ENCODE results near the gene SDHC.
A peak's percentile ranks its signal among the peaks of the same experiment; 100 is the strongest.
"Not testable (repeated sequence)": the region's sequence is repeated elsewhere in the genome, so short reads cannot be mapped to it uniquely, and the experiment has no call there.

The SDHC gene

DNA sequence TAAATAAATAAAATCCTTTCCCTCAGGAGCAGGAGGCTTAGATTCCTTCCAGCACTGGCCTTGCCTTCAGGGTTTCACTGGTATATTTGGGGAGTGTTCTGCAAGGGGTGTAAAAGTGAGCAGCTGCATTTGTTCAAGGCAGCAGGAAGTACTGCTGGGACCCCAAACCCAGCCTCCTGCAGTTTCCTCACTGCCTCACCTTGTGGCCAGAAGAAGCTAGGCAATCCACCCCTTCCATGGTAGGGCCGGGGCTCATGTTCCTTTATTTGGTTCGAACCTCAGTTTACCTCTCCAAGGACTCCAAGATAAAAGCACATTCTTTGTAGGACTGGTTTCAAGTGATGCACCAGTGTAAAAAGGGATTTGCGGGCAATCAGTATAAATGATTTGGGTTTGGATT lies 74.5 kb downstream of the SDHC start:
- no peak for ATAC-seq
- TF ChIP-seq GLIS3 (CRISPR knock-in tag; IDR thresholded peaks at IDR 0.05) (no peak), ARNTL (CRISPR knock-in tag; IDR thresholded peaks at IDR 0.05; ENCODE audit: borderline replicate concordance, low read depth) (no peak), RARB (CRISPR knock-in tag; IDR thresholded peaks at IDR 0.05) (no peak)
- TF ChIP-seq, protein P1, sequence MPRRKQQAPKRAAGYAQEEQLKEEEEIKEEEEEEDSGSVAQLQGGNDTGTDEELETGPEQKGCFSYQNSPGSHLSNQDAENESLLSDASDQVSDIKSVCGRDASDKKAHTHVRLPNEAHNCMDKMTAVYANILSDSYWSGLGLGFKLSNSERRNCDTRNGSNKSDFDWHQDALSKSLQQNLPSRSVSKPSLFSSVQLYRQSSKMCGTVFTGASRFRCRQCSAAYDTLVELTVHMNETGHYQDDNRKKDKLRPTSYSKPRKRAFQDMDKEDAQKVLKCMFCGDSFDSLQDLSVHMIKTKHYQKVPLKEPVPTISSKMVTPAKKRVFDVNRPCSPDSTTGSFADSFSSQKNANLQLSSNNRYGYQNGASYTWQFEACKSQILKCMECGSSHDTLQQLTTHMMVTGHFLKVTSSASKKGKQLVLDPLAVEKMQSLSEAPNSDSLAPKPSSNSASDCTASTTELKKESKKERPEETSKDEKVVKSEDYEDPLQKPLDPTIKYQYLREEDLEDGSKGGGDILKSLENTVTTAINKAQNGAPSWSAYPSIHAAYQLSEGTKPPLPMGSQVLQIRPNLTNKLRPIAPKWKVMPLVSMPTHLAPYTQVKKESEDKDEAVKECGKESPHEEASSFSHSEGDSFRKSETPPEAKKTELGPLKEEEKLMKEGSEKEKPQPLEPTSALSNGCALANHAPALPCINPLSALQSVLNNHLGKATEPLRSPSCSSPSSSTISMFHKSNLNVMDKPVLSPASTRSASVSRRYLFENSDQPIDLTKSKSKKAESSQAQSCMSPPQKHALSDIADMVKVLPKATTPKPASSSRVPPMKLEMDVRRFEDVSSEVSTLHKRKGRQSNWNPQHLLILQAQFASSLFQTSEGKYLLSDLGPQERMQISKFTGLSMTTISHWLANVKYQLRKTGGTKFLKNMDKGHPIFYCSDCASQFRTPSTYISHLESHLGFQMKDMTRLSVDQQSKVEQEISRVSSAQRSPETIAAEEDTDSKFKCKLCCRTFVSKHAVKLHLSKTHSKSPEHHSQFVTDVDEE (CRISPR knock-in tag; IDR thresholded peaks at IDR 0.05): no peak

DNA sequence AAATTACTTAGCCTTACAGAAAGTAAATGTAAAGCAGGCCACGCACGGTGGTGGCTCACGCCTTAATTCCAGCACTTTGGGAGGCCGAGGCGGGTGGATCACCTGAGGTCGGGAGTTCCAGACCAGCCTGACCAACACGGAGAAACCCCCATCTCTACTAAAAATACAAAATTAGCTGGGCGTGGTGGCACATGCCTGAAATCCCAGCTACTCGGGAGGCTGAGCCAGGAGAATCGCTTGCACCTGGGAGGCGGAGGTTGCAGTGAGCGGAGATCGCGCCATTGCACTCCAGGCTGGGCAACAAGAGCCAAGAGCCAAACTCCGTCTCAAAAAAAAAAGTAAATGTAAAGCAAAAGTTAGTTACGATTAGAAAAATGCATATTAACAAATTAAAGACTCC lies 75.0 kb downstream of the SDHC start:
- not testable (repeated sequence) for ATAC-seq

DNA sequence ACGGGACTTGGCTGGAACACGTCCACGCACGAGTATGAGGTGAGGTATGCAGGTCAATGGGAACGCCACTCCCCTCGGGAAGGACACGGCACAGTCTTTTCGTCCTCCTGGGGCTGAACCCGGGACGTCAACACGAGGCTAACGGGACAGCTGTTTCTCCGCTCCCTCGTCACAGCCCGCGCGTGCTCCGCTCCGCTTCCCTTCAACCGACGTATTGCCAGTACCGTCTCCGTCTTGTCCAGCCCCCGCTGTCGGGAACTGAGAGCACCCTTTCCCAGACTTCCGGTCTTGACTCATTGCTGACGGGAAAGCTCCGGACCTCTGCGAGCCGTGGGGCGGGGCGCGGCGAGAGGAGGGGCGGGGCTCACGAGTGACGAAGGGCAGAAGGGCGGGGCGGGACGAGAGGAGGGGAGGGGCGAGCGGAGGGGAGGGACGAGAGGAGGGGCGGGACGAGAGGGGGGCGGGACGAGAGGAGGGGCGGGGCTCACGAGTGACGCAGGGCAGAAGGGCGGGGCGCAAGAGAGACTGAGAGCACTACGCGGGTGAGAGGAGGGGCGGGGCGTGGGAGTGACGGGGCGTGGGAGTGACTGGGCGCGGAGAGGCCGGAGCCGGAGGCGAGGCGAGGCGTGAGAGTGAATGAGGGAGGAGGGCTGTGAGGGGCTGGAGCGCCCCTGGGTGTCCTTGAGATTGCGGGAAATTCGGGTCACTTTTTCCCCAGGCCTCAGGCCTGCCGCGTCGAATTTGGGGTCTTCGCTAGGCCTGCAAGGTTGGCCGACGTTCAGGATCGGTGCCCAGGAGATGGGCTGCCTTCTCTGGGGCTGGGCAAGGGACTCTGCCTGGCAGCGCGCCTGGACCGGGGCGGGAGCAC lies 75.7 kb downstream of the SDHC start:
- TF ChIP-seq SNAI2 (CRISPR knock-in tag; IDR thresholded peaks at IDR 0.05): no peak
- TF ChIP-seq, protein P2, sequence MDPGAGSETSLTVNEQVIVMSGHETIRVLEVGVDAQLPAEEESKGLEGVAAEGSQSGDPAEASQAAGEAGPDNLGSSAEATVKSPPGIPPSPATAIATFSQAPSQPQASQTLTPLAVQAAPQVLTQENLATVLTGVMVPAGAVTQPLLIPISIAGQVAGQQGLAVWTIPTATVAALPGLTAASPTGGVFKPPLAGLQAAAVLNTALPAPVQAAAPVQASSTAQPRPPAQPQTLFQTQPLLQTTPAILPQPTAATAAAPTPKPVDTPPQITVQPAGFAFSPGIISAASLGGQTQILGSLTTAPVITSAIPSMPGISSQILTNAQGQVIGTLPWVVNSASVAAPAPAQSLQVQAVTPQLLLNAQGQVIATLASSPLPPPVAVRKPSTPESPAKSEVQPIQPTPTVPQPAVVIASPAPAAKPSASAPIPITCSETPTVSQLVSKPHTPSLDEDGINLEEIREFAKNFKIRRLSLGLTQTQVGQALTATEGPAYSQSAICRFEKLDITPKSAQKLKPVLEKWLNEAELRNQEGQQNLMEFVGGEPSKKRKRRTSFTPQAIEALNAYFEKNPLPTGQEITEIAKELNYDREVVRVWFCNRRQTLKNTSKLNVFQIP (CRISPR knock-in tag; IDR thresholded peaks at IDR 0.05; ENCODE audit: borderline replicate concordance, low read depth): peak; percentile 51; the same call in 1 of the 2 replicates
- TF ChIP-seq, protein P1 (CRISPR knock-in tag; IDR thresholded peaks at IDR 0.05): no peak
- TF ChIP-seq ZC3H10 (CRISPR knock-in tag; IDR thresholded peaks at IDR 0.05): peak; percentile 97
- 0 out of 2 replicates have a peak, but pooled peaks have one; percentile 50 for TF ChIP-seq RARB (CRISPR knock-in tag; IDR thresholded peaks at IDR 0.05)
- no peak for TF ChIP-seq ISL1 (CRISPR knock-in tag; IDR thresholded peaks at IDR 0.05)
- no peak for TF ChIP-seq PPARA (CRISPR knock-in tag; IDR thresholded peaks at IDR 0.05; ENCODE audit: borderline replicate concordance)
- TF ChIP-seq ZFP3 (CRISPR knock-in tag; IDR thresholded peaks at IDR 0.05): no peak
- TF ChIP-seq BACH2 (CRISPR knock-in tag; IDR thresholded peaks at IDR 0.05; ENCODE audit: borderline replicate concordance): no peak
- TF ChIP-seq TOX (CRISPR knock-in tag; IDR thresholded peaks at IDR 0.05; ENCODE audit: borderline replicate concordance): peak; percentile 92
- ATAC-seq: peak; percentile 95

DNA sequence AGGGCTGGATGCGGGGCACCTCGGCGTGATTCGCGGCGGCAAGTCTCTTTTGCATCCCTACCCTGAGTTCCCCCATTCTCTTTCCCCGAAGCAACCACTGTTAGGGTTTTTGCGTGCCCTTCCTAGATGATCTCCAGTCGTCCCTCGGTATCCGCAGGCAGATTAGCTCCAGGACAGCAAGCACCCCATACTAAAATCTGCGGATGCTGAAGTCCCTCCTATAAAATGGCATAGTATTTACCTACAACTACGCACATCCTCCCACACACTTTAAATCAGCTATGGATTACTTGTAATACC lies 76.3 kb downstream of the SDHC start:
- ATAC-seq: no peak
- TF ChIP-seq ZC3H10 (CRISPR knock-in tag; IDR thresholded peaks at IDR 0.05): no peak
- TF ChIP-seq ARNTL (CRISPR knock-in tag; IDR thresholded peaks at IDR 0.05; ENCODE audit: borderline replicate concordance, low read depth): no peak
- TF ChIP-seq, protein P3, sequence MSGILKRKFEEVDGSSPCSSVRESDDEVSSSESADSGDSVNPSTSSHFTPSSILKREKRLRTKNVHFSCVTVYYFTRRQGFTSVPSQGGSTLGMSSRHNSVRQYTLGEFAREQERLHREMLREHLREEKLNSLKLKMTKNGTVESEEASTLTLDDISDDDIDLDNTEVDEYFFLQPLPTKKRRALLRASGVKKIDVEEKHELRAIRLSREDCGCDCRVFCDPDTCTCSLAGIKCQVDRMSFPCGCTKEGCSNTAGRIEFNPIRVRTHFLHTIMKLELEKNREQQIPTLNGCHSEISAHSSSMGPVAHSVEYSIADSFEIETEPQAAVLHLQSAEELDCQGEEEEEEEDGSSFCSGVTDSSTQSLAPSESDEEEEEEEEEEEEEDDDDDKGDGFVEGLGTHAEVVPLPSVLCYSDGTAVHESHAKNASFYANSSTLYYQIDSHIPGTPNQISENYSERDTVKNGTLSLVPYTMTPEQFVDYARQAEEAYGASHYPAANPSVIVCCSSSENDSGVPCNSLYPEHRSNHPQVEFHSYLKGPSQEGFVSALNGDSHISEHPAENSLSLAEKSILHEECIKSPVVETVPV (CRISPR knock-in tag; IDR thresholded peaks at IDR 0.05): no peak
- TF ChIP-seq CSDC2 (CRISPR knock-in tag; IDR thresholded peaks at IDR 0.05): no peak
- no peak for TF ChIP-seq ZFP30 (CRISPR knock-in tag; IDR thresholded peaks at IDR 0.05)
- TF ChIP-seq BACH2 (CRISPR knock-in tag; IDR thresholded peaks at IDR 0.05; ENCODE audit: borderline replicate concordance): no peak
- no peak for TF ChIP-seq TCF4 (CRISPR knock-in tag; IDR thresholded peaks at IDR 0.05; ENCODE audit: borderline replicate concordance)
- no peak for TF ChIP-seq ZNF8 (CRISPR knock-in tag; IDR thresholded peaks at IDR 0.05)
- no peak for TF ChIP-seq RARB (CRISPR knock-in tag; IDR thresholded peaks at IDR 0.05)
- TF ChIP-seq PPARA (CRISPR knock-in tag; IDR thresholded peaks at IDR 0.05; ENCODE audit: borderline replicate concordance): no peak
- no peak for TF ChIP-seq OSR1 (CRISPR knock-in tag; IDR thresholded peaks at IDR 0.05)
- TF ChIP-seq, protein P4, sequence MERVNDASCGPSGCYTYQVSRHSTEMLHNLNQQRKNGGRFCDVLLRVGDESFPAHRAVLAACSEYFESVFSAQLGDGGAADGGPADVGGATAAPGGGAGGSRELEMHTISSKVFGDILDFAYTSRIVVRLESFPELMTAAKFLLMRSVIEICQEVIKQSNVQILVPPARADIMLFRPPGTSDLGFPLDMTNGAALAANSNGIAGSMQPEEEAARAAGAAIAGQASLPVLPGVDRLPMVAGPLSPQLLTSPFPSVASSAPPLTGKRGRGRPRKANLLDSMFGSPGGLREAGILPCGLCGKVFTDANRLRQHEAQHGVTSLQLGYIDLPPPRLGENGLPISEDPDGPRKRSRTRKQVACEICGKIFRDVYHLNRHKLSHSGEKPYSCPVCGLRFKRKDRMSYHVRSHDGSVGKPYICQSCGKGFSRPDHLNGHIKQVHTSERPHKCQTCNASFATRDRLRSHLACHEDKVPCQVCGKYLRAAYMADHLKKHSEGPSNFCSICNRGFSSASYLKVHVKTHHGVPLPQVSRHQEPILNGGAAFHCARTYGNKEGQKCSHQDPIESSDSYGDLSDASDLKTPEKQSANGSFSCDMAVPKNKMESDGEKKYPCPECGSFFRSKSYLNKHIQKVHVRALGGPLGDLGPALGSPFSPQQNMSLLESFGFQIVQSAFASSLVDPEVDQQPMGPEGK (CRISPR knock-in tag; IDR thresholded peaks at IDR 0.05; ENCODE audit: borderline replicate concordance): no peak
- TF ChIP-seq ESRRG (CRISPR knock-in tag; IDR thresholded peaks at IDR 0.05): no peak
- no peak for TF ChIP-seq ZFP3 (CRISPR knock-in tag; IDR thresholded peaks at IDR 0.05)
- TF ChIP-seq, protein P5, sequence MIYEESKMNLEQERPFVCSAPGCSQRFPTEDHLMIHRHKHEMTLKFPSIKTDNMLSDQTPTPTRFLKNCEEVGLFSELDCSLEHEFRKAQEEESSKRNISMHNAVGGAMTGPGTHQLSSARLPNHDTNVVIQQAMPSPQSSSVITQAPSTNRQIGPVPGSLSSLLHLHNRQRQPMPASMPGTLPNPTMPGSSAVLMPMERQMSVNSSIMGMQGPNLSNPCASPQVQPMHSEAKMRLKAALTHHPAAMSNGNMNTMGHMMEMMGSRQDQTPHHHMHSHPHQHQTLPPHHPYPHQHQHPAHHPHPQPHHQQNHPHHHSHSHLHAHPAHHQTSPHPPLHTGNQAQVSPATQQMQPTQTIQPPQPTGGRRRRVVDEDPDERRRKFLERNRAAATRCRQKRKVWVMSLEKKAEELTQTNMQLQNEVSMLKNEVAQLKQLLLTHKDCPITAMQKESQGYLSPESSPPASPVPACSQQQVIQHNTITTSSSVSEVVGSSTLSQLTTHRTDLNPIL (CRISPR knock-in tag; IDR thresholded peaks at IDR 0.05; ENCODE audit: low read depth): no peak
- no peak for TF ChIP-seq TOX (CRISPR knock-in tag; IDR thresholded peaks at IDR 0.05; ENCODE audit: borderline replicate concordance)
- TF ChIP-seq ISL1 (CRISPR knock-in tag; IDR thresholded peaks at IDR 0.05): no peak
- TF ChIP-seq ZNF70 (CRISPR knock-in tag; IDR thresholded peaks at IDR 0.05): no peak

Measured in SK-N-SH treated with all-trans-retinoic acid at 6 μM for 48 hours (cell line).